H1 (cell line): ENCODE data around the gene SAMD9. TPM values are rescaled to one million over a fixed set of nuclear protein-coding genes. Genes with fewer than 3 reads are reported as not detected.

Source experiments
- SIN3A ChIP-seq, 2 experiments: IDR thresholded peaks in 1 of 2; conservative IDR thresholded peaks in 1 of 2; 2 replicates each; pipeline ENCODE4 v1.6.1; 2011 to 2012; ENCODE audit warnings: low read length in 2 of 2, improper control_type of control experiment in 1 of 2, low read depth in 1 of 2, mild to moderate bottlenecking in 1 of 2
- polyA plus RNA-seq, 7 experiments: library from polyadenylated mRNA; depleted of rRNA in 3 of 7; stranded (reverse) in 5 of 7; unstranded in 2 of 7; fragments of >200 nt in 5 of 7; fragments of 200-250 nt in 2 of 7; gene quantifications; 1 replicate in 5 of 7; 2 replicates in 1 of 7; 4 replicates in 1 of 7; pipeline versions ENCODE4 v1.2.1 to v1.2.3, GENCODE V29; 2011 to 2013; ENCODE audit warnings: missing spikeins in 2 of 7, mixed read lengths in 2 of 7
- total RNA-seq: library from RNA; stranded (reverse); fragmentation: NEBNext Ultra II Directional; extraction: Animal tissue kit (Norgen Biotek cat#: 25700); gene quantifications from 2 replicates; pipeline ENCODE4 v1.2.1, GENCODE V29; 2021

SAMD9 gene
- total and polyA plus RNA-seq, 2 of the 8 experiments (the other 6 are each of a cell fraction or from before 2014, with no cell fraction given) = 0.02 TPM; not detected in 1

DNA sequence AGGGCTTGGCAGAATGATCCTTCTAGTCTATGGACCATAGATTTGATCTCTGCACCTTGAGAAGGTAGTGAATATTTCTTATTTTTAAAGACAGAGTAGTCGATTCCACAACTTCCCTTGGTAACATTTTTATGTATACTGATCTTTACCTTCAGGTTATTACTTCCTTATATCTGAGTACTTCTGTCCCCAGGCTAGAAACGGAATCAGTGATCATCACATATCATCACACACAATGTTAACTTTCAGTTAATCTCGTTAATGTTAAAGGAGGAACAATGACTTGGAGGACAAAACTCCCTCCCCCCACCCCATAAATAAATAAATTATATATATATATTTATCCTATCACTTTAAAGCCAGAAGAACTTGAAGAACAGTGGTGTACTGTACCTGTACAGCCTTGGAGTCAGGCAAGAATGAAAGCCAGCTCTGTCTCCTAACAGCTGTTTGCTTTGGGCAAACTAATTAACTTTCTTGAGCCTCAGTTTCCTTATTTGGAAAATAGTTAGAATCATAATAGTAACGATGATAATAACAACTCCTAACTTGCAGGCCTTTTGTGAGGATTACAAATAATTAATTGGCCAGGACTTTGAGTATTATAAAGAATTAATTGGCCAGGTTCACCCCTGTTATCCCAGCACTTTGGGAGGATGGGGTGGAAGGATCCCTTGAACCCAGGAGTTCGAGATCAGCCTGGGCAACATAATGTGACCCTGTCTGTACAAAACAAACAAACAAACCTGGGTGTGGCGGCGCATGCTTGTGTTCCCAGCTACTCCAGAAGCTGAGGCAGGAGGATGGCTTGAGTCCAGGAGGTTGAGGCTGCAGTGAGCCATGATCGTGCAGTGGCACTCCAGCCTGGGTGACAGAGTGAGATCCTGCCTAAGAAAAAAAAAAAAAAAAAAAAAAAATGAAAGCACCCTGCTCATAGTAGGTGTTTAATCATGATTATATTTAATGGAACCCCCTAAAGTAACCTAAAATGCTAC is 63.5 kb downstream of the SAMD9 start (continued):
- no peak for TF ChIP-seq SIN3A (conservative IDR thresholded peaks at IDR 0.05 in 1 of 2, IDR thresholded peaks at IDR 0.05 in 1 of 2; ENCODE audit: low read depth in 1 of 2, low read length in 2 of 2)
